ENCODE data around the gene SAMD1. TPM values are rescaled to one million over a fixed set of nuclear protein-coding genes. Genes with fewer than 3 reads are reported as not detected.
A peak's percentile ranks its signal among the peaks of the same experiment; 100 is the strongest.

SAMD1 gene
- total RNA-seq, 1 experiment from 2014 or later = 62.2 TPM

GRCh38 chr19:14081797-14082674, 8.5 kb downstream of the SAMD1 start:
- H3K36me3 ChIP-seq (ENCODE audit: low read depth, low read length) = no peaks in the 10 kb centered on the region
- intact Hi-C loops (cut with micrococcal nuclease) = loop anchor here (2.0 kb wide), 2 partner anchors 55 to 75 kb away; partner anchors contain the start of genes ASF1B and RFX1
- DNase-seq (peak; percentile 17), ATAC-seq (peak; percentile 17; the same call in 1 of the 2 replicates)
- CTCF ChIA-PET = interaction anchor here (0.5 to 0.7 kb wide), 2 partner anchors 9 to 178 kb away, joined by 3 to 5 read pairs; partner anchors contain the start of gene MISP3
- TSS peak; percentile 69 for BruUV-seq (replicated peaks)
- no peak for TF ChIP-seq EZH2phosphoT487 (IDR thresholded peaks at IDR 0.05; ENCODE audit: borderline replicate concordance, low read length)
- no peak for TF ChIP-seq EZH2 (IDR thresholded peaks at IDR 0.05; ENCODE audit: low read length, unreplicated experiment)
- TF ChIP-seq CTCF (conservative IDR thresholded peaks at IDR 0.05; ENCODE audit: low read depth, low read length) = no peak
- peak overlapping the region; percentile 74 for H2AFZ ChIP-seq (ENCODE audit: low read length)
- H3K4me1 ChIP-seq (ENCODE audit: insufficient read depth, low read length) = peaks cover 15% of the 10 kb centered on the region
- H3K4me3 ChIP-seq (ENCODE audit: low read length) = peak overlapping the region; percentile 87
- POLR2A ChIA-PET (ENCODE audit: unreplicated experiment) = interaction anchor here (0.5 to 0.6 kb wide), 2 partner anchors 50 to 153 kb away, joined by 3 to 4 read pairs; no protein-coding TSS in a partner anchor
- no peaks in the 10 kb centered on the region for H3F3A ChIP-seq (ENCODE audit: low read length, unreplicated experiment)
- no peaks in the 10 kb centered on the region for H3K9me2 ChIP-seq (replicated peaks; ENCODE audit: low read length)
- peak overlapping the region; percentile 31 for H3K27ac ChIP-seq (ENCODE audit: low read length)
- peak overlapping the region; percentile 76 for H3K9ac ChIP-seq (ENCODE audit: low read length)
- peak overlapping the region; percentile 92 for H3K4me2 ChIP-seq (ENCODE audit: low read length)
- peaks cover 15% of the 10 kb centered on the region for H3K79me2 ChIP-seq (ENCODE audit: low read length)
- H3K27me3 ChIP-seq (ENCODE audit: low read length) = no peaks in the 10 kb centered on the region
- H3K9me3 ChIP-seq (ENCODE audit: low read length) = no peaks in the 10 kb centered on the region
- no peaks in the 10 kb centered on the region for H4K20me1 ChIP-seq (ENCODE audit: low read length)

GRCh38 chr19:14080887-14081796, 9.4 kb downstream of the SAMD1 start:
- DNase-seq = peak; percentile 100
- H2AFZ ChIP-seq (ENCODE audit: low read length) = peak overlapping the region; percentile 94
- CTCF ChIA-PET = interaction anchor here (0.6 kb wide), 1 partner anchor 42 kb away, joined by 4 read pairs; no protein-coding TSS in a partner anchor
- H3K79me2 ChIP-seq (ENCODE audit: low read length) = peaks cover 15% of the 10 kb centered on the region
- no peaks in the 10 kb centered on the region for H3K27me3 ChIP-seq (ENCODE audit: low read length)
- H3K9me2 ChIP-seq (replicated peaks; ENCODE audit: low read length) = no peaks in the 10 kb centered on the region
- H3K27ac ChIP-seq (ENCODE audit: low read length) = peak overlapping the region; percentile 40
- intact Hi-C loops (cut with micrococcal nuclease) = loop anchor here (2.0 kb wide), 2 partner anchors 56 to 74 kb away; partner anchors contain the start of genes ASF1B and RFX1
- peak overlapping the region; percentile 92 for H3K4me2 ChIP-seq (ENCODE audit: low read length)
- ATAC-seq = peak; percentile 93
- no peaks in the 10 kb centered on the region for H4K20me1 ChIP-seq (ENCODE audit: low read length)
- TF ChIP-seq EZH2phosphoT487 (IDR thresholded peaks at IDR 0.05; ENCODE audit: borderline replicate concordance, low read length) = no peak
- TF ChIP-seq EZH2 (IDR thresholded peaks at IDR 0.05; ENCODE audit: low read length, unreplicated experiment) = no peak
- TF ChIP-seq CTCF (conservative IDR thresholded peaks at IDR 0.05; ENCODE audit: low read depth, low read length) = no peak
- TSS peak; percentile 95 for BruUV-seq (replicated peaks)
- peak overlapping the region; percentile 84 for H3K9ac ChIP-seq (ENCODE audit: low read length)
- H3F3A ChIP-seq (ENCODE audit: low read length, unreplicated experiment) = no peaks in the 10 kb centered on the region
- H3K36me3 ChIP-seq (ENCODE audit: low read depth, low read length) = no peaks in the 10 kb centered on the region
- peaks cover 15% of the 10 kb centered on the region for H3K4me1 ChIP-seq (ENCODE audit: insufficient read depth, low read length)
- H3K4me3 ChIP-seq (ENCODE audit: low read length) = peak overlapping the region; percentile 87
- no peaks in the 10 kb centered on the region for H3K9me3 ChIP-seq (ENCODE audit: low read length)
- POLR2A ChIA-PET (ENCODE audit: unreplicated experiment) = interaction anchor here (0.6 kb wide), 1 partner anchor 75 kb away, joined by 3 read pairs; no protein-coding TSS in a partner anchor

Data from PC-3 (cell line).